Adrenal gland (tissue), 5 donors: ENCODE data around the gene SMAD4.

ENCODE experiments used
- POLR2A ChIP-seq, 2 donors: fragments of 450-650 bp; IDR thresholded peaks; one replicate each; pipeline ENCODE4 v1.6.1; 2017; ENCODE audit warnings: antibody characterized with exemption in 2 of 2, mild to moderate bottlenecking in 2 of 2, moderate library complexity in 1 of 2
- TF ChIP-seq, protein P1 (sequence below), 6 experiments: fragments of 450-650 bp in 4 of 6; fragments of 200-600 bp in 2 of 6; sonication (generic) in 1 of 6; IDR thresholded peaks; 1 replicate in 5 of 6; 2 replicates in 1 of 6; pipeline versions ENCODE4 v1.5.1 to v1.8.0; 2016 to 2021; ENCODE audit warnings: antibody characterized with exemption in 6 of 6, mild to moderate bottlenecking in 2 of 6, moderate library complexity in 1 of 6
- donor health status: DM: no; HTN: no; CAD: no.

DNA sequence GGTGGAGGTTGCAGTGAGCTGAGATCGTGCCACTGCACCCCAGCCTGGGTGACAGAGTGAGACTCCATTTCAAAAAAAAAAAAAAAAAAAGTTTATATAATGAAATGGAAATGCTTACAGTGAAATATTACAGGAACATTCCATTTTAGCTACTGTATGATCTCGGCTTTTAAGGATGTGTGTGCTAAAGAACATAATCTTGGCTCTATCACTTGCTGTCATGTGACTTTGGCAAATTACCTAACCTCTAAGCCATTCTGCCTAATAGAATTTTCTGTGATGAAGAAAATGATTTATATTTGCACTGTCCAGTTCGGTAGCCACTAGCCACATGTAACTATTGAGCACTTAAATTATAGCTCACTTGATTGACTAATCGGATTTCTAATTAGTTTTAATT, 36.3 kb downstream of the SMAD4 start:
- TF ChIP-seq POLR2A (IDR thresholded peaks at IDR 0.05): no peak
- TF ChIP-seq, protein P1, sequence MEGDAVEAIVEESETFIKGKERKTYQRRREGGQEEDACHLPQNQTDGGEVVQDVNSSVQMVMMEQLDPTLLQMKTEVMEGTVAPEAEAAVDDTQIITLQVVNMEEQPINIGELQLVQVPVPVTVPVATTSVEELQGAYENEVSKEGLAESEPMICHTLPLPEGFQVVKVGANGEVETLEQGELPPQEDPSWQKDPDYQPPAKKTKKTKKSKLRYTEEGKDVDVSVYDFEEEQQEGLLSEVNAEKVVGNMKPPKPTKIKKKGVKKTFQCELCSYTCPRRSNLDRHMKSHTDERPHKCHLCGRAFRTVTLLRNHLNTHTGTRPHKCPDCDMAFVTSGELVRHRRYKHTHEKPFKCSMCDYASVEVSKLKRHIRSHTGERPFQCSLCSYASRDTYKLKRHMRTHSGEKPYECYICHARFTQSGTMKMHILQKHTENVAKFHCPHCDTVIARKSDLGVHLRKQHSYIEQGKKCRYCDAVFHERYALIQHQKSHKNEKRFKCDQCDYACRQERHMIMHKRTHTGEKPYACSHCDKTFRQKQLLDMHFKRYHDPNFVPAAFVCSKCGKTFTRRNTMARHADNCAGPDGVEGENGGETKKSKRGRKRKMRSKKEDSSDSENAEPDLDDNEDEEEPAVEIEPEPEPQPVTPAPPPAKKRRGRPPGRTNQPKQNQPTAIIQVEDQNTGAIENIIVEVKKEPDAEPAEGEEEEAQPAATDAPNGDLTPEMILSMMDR (IDR thresholded peaks at IDR 0.05): no peak
